HG03097 (cell line): ENCODE data around the gene UBE2I.

Source experiments
- ATAC-seq: cut with Tn5 transposase; IDR thresholded peaks from one replicate; pipeline ENCODE4 v1.9.1; 2021; ENCODE audit not compliant: unreplicated experiment, low FRiP score

Gene UBE2I

GRCh38 chr16:1277151-1277598 lies 32.3 kb upstream of the UBE2I start:
- no peak for ATAC-seq

DNA sequence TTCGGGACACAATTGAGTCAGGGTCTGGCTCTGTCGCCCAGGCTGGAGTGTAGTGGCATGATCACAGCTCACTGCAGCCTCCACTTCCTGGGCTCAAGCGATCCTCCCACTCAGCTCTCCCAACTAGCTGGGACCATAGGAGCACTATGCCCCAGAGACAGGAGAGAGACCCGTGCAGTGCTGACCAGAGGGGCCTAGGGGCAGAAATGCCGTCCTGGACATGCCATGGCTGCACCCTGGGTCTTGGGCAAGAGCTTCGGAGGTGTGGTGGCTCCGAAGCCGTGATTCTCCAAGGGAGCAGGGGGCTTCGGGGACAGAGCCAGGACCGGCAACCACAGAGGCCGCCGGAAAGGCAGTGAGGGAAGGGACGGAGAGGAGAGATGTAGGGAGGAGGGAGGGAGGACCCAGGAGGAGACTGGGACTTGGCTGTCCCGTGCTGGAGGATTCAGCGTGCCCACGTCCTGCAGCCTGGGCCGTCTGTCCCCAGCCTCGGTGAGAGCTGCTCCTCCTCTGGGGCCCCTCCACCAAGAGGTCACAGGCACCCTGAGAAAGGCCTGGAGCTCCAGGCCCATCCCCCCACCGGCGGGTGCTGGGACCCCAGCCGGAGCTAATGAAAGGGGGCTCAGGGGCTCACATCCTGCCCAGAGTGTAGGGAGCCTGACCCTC lies 31.7 kb upstream of the UBE2I start:
- ATAC-seq: no peak

DNA sequence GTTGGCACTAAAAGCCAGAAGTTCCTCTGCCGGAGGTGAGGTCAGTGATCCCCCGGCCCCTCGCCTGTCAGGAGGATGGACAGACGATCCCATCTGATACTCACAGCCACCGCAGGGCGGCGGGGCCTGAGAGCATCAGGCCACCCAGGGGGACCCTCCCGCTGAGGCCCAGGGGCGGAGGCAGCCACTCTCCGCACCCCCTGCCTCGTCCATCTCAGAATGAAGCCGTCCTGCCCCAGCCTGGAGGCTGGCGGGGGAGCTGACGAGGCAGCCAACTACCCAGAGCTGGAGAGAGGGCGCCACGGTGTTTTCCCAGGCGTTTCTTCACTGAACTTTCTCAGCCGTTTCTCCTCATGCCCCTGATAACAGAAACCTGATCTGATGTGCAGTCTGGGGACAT lies 31.0 kb upstream of the UBE2I start:
- no peak for ATAC-seq

DNA sequence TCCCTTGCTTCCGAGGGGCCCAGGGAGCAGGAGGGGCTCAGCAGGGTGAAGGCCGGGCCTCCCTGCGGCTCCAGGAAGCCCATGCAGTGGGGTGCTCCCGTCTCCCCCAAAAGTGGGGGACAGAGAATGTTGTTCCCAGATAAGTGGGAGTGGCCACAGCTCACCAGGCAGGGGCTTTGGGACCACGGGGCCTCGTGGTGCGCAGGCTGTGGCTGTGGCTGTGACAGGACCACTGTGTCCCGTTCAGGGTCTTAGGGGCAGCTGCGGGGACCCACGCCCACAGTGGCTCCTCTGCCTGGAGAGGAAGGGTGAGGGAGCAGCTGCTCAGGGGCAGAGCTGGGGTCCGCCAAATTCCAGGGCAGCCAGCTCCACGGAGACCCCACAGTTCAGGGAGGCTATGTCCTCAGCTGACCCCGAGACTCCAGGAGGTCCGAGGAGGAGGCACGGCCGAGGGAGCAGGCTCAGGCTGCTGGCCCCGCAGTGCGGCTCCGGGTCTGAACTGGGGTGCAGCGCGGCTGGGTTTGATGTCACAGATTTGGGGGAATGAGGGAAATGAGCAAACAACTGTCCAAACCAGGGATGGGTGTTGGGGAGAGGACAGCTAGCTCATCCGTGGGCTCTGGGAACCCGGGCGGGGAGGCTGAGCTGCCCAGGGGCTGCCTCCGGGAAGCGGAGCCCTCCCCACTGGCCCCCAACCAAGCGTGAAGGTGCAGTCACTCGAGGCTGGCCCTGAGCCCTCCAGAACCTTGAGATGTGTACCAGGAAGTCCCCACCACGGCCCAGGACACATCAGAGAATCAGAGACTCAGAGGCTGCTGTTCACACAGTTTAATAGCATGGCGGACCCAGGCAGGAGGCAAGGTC lies 30.1 kb upstream of the UBE2I start:
- ATAC-seq: no peak

- no peak for ATAC-seq
Observed at GRCh38 chr16:1279945-1280589, 29.4 kb upstream of the UBE2I start.

GRCh38 chr16:1280783-1281182 lies 28.7 kb upstream of the UBE2I start:
- no peak for ATAC-seq

DNA sequence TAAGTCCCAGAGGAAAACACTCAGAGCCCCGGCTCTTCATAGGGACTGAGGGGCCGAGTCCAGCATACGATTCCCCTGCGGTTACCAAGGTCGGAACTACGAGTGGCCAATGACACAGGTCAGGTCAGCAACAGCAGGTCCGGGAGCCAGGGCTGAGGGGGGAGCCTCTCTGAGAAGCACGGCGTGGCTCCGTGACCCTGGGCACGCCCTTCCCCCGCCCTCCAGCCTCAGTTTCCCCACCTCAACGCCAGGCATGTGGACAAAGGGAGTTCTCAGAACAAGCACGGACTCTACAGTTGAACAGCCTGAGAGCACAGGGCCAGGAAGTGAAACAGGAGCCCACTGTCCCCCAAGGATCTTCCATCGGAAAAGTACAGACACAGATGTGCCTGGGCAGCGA lies 27.9 kb upstream of the UBE2I start:
- ATAC-seq: no peak

DNA sequence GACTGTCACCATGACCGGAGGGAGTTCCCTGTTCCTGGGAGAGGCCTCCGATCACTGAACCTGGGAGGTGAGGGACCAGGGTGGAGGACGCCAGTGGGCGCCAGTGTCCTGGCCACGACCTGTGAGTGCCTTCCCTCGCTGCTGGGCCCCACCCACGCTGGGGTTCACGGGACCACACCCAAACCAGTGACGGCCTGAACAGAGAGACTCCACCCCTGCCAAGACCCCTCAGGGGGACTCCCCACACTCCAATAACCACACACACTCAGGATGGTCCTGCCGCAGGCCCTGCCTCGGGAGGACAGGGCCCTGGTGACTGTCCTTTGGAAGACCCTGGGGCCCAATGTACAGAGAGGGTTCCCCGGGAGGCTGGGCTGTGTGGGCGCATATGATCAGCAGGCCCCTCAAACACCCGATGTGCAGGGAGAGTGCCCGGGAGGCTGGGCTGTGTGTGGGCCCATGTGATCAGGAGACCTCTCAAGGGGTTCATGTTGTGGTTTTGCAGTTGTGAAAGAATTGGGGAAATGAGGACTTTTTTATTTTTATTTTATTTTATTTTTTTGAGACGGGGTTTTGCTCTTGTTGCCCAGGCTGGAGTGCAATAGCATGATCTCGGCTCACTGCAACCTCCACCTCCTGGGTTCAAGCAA lies 27.0 kb upstream of the UBE2I start:
- no peak for ATAC-seq

- no peak for ATAC-seq
Observed at GRCh38 chr16:1283296-1283695, 26.1 kb upstream of the UBE2I start.

DNA sequence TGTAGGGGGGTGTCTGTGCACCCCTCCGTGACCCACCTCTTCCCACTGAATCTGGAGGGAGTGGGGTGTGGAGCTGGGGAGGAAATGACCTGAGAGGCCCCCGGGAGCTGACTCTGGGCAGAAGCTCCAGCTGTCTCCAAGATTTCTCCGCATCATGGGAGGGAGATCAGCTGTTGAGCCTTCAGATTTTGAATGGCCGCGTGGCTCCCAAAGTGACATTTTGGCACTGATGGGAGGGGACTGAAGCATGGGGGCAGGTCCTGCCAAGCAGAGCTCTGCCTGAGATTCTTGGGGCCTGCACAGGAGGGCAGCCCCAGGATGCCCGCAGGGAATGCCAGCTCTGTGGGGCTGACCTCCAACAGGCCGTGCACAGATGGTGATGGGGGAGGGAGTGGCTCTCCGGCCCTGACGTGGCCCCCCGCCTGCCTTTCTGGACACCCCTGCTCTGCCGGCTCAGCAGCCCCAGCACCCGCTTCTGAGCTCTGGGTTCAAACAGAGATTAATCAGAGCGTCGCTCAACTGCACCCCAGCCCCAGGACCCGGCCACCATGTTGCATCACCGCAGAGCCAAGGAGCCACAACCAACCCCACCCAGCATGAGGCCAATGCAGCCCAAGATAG lies 25.3 kb upstream of the UBE2I start:
- ATAC-seq: no peak

GRCh38 chr16:1285669-1286512 lies 23.5 kb upstream of the UBE2I start:
- no peak for ATAC-seq

GRCh38 chr16:1286513-1287094 lies 22.8 kb upstream of the UBE2I start:
- ATAC-seq: no peak

DNA sequence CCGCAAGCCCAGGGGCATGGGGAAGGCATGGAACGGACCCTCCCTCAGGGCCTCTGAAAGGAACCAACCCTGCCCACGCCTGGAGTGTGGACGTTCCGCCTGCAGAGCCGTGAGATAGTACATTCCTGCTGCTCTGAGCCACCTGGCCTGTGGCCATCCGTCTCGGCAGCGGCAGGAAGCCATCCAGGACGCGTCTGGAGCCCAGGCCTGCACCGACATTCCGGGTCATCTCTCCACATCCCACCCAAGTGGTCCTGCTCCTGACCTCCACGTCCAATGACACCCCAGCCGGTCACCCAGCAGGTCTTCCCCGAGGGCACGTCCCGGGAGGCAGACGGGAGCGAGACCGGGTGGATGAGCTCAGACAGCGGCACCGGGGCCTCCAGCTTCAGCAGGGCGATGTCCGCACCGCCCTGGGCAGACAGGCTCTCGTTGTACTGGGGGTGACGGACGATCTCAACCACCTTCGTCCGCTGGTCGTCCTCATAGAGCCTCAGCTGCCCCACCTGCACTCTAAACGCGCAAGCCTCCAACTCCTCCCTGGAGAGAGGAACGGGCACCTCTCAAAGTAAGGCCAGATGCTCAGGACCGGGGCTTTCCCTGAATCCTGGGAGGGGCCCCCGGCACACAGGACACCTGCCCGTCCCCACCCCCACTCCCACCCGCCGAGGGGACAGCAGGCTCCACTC lies 21.3 kb upstream of the UBE2I start:
- ATAC-seq: no peak

DNA sequence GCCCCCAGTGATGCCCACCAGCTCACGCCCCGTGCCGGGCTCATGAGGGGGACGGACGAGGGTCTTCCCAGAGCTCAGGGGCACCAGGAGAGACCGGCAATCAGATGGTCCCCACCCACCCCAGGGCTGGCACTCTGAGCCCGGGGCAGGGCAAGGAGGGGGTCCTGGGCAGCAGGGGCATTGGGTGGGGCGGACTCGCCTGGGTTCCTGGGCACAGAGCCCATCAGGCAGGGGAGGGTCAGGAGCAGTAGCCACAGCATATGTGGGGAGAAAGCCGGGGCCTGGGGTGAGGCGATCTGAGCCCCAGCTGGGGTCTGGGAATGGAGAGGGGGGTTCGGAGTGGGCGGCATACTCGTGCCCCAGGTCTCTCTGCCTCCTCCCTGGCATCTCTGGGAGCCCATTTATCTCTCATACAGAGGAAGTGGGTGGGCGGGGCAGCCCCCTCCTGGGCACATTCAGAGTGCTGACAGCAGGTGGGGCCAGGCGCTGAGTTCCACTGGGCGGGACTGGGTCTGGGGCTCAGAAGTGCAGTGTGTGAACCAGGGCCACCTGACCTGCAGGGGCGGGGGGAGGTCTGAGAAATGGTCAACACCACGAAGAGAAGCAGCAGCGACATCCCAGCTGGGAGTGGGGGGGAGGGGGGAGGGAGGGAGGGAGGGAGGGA lies 20.5 kb upstream of the UBE2I start:
- no peak for ATAC-seq

- ATAC-seq: no peak
Observed at GRCh38 chr16:1289477-1289866, 20.0 kb upstream of the UBE2I start.

GRCh38 chr16:1290063-1290501 lies 19.4 kb upstream of the UBE2I start:
- ATAC-seq: no peak

- no peak for ATAC-seq
Observed at GRCh38 chr16:1290860-1291575, 18.4 kb upstream of the UBE2I start.

GRCh38 chr16:1291576-1291974 lies 17.9 kb upstream of the UBE2I start:
- ATAC-seq: no peak
